Measurements from ENCODE around the gene IQCN.

IQCN gene

GRCh38 chr19:18221815-18222725 is 52.2 kb downstream of the IQCN start:
- WGBS: 84% methylated on average over 23 of the region's 25 CpGs
- Histone ChIP-seq H3K4me2 (ENCODE audit: low read length, poor library complexity, severe bottlenecking) (no peak overlapping the region), H3K4me3 (ENCODE audit: insufficient read depth in 1 of 2, low read depth in 1 of 2, low read length in 2 of 2) (no peak overlapping the region)

GRCh38 chr19:18220632-18221275 is 53.5 kb downstream of the IQCN start:
- Histone ChIP-seq H2AFZ (ENCODE audit: low read depth, low read length) (no peak overlapping the region), H3K27me3 (ENCODE audit: control insufficient read depth in 1 of 2, insufficient read depth in 1 of 2, low read length in 2 of 2) (peaks cover 17 to 38% of the 10 kb centered on the region in 2 experiments), H3K18ac (ENCODE audit: low read depth in 1 of 2, low read length in 2 of 2) (no peak overlapping the region), H3K4me1 (ENCODE audit: control insufficient read depth, insufficient read depth, low read depth, low read length) (peaks cover 19% of the 10 kb centered on the region), H4K8ac (ENCODE audit: low read length) (no peak overlapping the region), H3K36me3 (ENCODE audit: control insufficient read depth in 1 of 2, insufficient read depth in 2 of 2, low read depth in 1 of 2, low read length in 2 of 2) (no peaks in the 10 kb centered on the region), H3K4ac (ENCODE audit: low read depth in 1 of 2, low read length in 2 of 2) (no peak overlapping the region), H4K91ac (ENCODE audit: low read length) (no peak overlapping the region), H2AK5ac (ENCODE audit: low read length, severe bottlenecking) (no peak overlapping the region), H2BK120ac (ENCODE audit: low read depth, low read length) (no peak overlapping the region), H2BK12ac (ENCODE audit: low read length in 2 of 2) (no peak overlapping the region), H3K79me1 (replicated peaks; ENCODE audit: low read length, poor library complexity, severe bottlenecking) (no peaks in the 10 kb centered on the region), H3K4me3 (ENCODE audit: insufficient read depth in 1 of 2, low read depth in 1 of 2, low read length in 2 of 2) (no peak overlapping the region), H3K23ac (ENCODE audit: low read length in 2 of 2) (no peak overlapping the region), H2BK5ac (ENCODE audit: low read depth, low read length, poor library complexity, severe bottlenecking) (no peak overlapping the region), H3K14ac (ENCODE audit: low read length in 2 of 2) (no peak overlapping the region), H2BK15ac (ENCODE audit: low read depth, poor library complexity, severe bottlenecking) (no peak overlapping the region), H3K9ac (ENCODE audit: low read length) (no peak overlapping the region), H3K4me2 (ENCODE audit: low read length, poor library complexity, severe bottlenecking) (no peak overlapping the region), H3K9me3 (ENCODE audit: control insufficient read depth, low read length) (no peaks in the 10 kb centered on the region), H3K27ac (ENCODE audit: low read length, poor library complexity, severe bottlenecking) (no peak overlapping the region)
- DNase-seq: no peak
- 22% methylated on average over 16 of the region's 33 CpGs for WGBS

More at GRCh38 chr19:18221815-18222725, 52.2 kb downstream of the IQCN start:
- no peak overlapping the region for H3K27ac ChIP-seq (ENCODE audit: low read length, poor library complexity, severe bottlenecking)
- no peak overlapping the region for H2BK12ac ChIP-seq (ENCODE audit: low read length in 2 of 2)
- no peak overlapping the region for H3K18ac ChIP-seq (ENCODE audit: low read depth in 1 of 2, low read length in 2 of 2)
- peaks cover 22% of the 10 kb centered on the region for H3K4me1 ChIP-seq (ENCODE audit: control insufficient read depth, insufficient read depth, low read depth, low read length)
- no peak overlapping the region for H2AFZ ChIP-seq (ENCODE audit: low read depth, low read length)
- no peak overlapping the region for H3K23ac ChIP-seq (ENCODE audit: low read length in 2 of 2)
- H3K36me3 ChIP-seq (ENCODE audit: control insufficient read depth in 1 of 2, insufficient read depth in 2 of 2, low read depth in 1 of 2, low read length in 2 of 2): no peaks in the 10 kb centered on the region
- H4K91ac ChIP-seq (ENCODE audit: low read length): no peak overlapping the region
- no peak overlapping the region for H3K9ac ChIP-seq (ENCODE audit: low read length)
- H3K14ac ChIP-seq (ENCODE audit: low read length in 2 of 2): no peak overlapping the region
- no peak overlapping the region for H2BK15ac ChIP-seq (ENCODE audit: low read depth, poor library complexity, severe bottlenecking)
- H2BK120ac ChIP-seq (ENCODE audit: low read depth, low read length): no peak overlapping the region
- no peaks in the 10 kb centered on the region for H3K79me1 ChIP-seq (replicated peaks; ENCODE audit: low read length, poor library complexity, severe bottlenecking)
- no peak overlapping the region for H3K4ac ChIP-seq (ENCODE audit: low read depth in 1 of 2, low read length in 2 of 2)
- DNase-seq: no peak
- H2BK5ac ChIP-seq (ENCODE audit: low read depth, low read length, poor library complexity, severe bottlenecking): no peak overlapping the region
- no peak overlapping the region for H4K8ac ChIP-seq (ENCODE audit: low read length)
- H3K27me3 ChIP-seq (ENCODE audit: control insufficient read depth in 1 of 2, insufficient read depth in 1 of 2, low read length in 2 of 2): peaks cover 27 to 44% of the 10 kb centered on the region in 2 experiments
- no peak overlapping the region for H2AK5ac ChIP-seq (ENCODE audit: low read length, severe bottlenecking)
- H3K9me3 ChIP-seq (ENCODE audit: control insufficient read depth, low read length): no peaks in the 10 kb centered on the region

- Histone ChIP-seq H4K8ac (ENCODE audit: low read length) (no peak overlapping the region), H3K4me1 (ENCODE audit: control insufficient read depth, insufficient read depth, low read depth, low read length) (peaks cover 14% of the 10 kb centered on the region), H2BK15ac (ENCODE audit: low read depth, poor library complexity, severe bottlenecking) (no peak overlapping the region), H3K79me1 (replicated peaks; ENCODE audit: low read length, poor library complexity, severe bottlenecking) (no peaks in the 10 kb centered on the region), H2BK12ac (ENCODE audit: low read length in 2 of 2) (no peak overlapping the region), H3K4me3 (ENCODE audit: insufficient read depth in 1 of 2, low read depth in 1 of 2, low read length in 2 of 2) (no peak overlapping the region), H3K27me3 (ENCODE audit: control insufficient read depth in 1 of 2, insufficient read depth in 1 of 2, low read length in 2 of 2) (peaks cover 10 to 31% of the 10 kb centered on the region in 2 experiments), H3K18ac (ENCODE audit: low read depth in 1 of 2, low read length in 2 of 2) (no peak overlapping the region), H2BK5ac (ENCODE audit: low read depth, low read length, poor library complexity, severe bottlenecking) (no peak overlapping the region), H3K4ac (ENCODE audit: low read depth in 1 of 2, low read length in 2 of 2) (no peak overlapping the region), H3K14ac (ENCODE audit: low read length in 2 of 2) (no peak overlapping the region), H3K9ac (ENCODE audit: low read length) (no peak overlapping the region), H3K27ac (ENCODE audit: low read length, poor library complexity, severe bottlenecking) (no peak overlapping the region), H3K4me2 (ENCODE audit: low read length, poor library complexity, severe bottlenecking) (no peak overlapping the region), H3K36me3 (ENCODE audit: control insufficient read depth in 1 of 2, insufficient read depth in 2 of 2, low read depth in 1 of 2, low read length in 2 of 2) (no peaks in the 10 kb centered on the region), H2AFZ (ENCODE audit: low read depth, low read length) (no peak overlapping the region), H2AK5ac (ENCODE audit: low read length, severe bottlenecking) (no peak overlapping the region), H4K91ac (ENCODE audit: low read length) (no peak overlapping the region), H3K23ac (ENCODE audit: low read length in 2 of 2) (no peak overlapping the region), H2BK120ac (ENCODE audit: low read depth, low read length) (no peak overlapping the region), H3K9me3 (ENCODE audit: control insufficient read depth, low read length) (no peaks in the 10 kb centered on the region)
- DNase-seq: no peak
- WGBS: 86% methylated on average over 28 of the region's 28 CpGs
These were observed 54.2 kb downstream of the IQCN start for GRCh38 chr19:18219911-18220631.

- H3K27ac ChIP-seq (ENCODE audit: low read length, poor library complexity, severe bottlenecking): no peak overlapping the region
- no peak overlapping the region for H2AK5ac ChIP-seq (ENCODE audit: low read length, severe bottlenecking)
- H3K4me3 ChIP-seq (ENCODE audit: insufficient read depth in 1 of 2, low read depth in 1 of 2, low read length in 2 of 2): no peak overlapping the region
- WGBS: 95% methylated on average over 2 of the region's 3 CpGs
- H3K4me2 ChIP-seq (ENCODE audit: low read length, poor library complexity, severe bottlenecking): no peak overlapping the region
- no peak overlapping the region for H2BK12ac ChIP-seq (ENCODE audit: low read length in 2 of 2)
- no peak overlapping the region for H2BK15ac ChIP-seq (ENCODE audit: low read depth, poor library complexity, severe bottlenecking)
- H4K91ac ChIP-seq (ENCODE audit: low read length): no peak overlapping the region
- H2BK120ac ChIP-seq (ENCODE audit: low read depth, low read length): no peak overlapping the region
- no peaks in the 10 kb centered on the region for H3K79me1 ChIP-seq (replicated peaks; ENCODE audit: low read length, poor library complexity, severe bottlenecking)
- H2BK5ac ChIP-seq (ENCODE audit: low read depth, low read length, poor library complexity, severe bottlenecking): no peak overlapping the region
- no peak overlapping the region for H3K9ac ChIP-seq (ENCODE audit: low read length)
- H3K9me3 ChIP-seq (ENCODE audit: control insufficient read depth, low read length): no peaks in the 10 kb centered on the region
- peaks cover 5% of the 10 kb centered on the region for H3K4me1 ChIP-seq (ENCODE audit: control insufficient read depth, insufficient read depth, low read depth, low read length)
- no peak overlapping the region for H4K8ac ChIP-seq (ENCODE audit: low read length)
- H3K36me3 ChIP-seq (ENCODE audit: control insufficient read depth in 1 of 2, insufficient read depth in 2 of 2, low read depth in 1 of 2, low read length in 2 of 2): no peaks in the 10 kb centered on the region
- no peak overlapping the region for H3K18ac ChIP-seq (ENCODE audit: low read depth in 1 of 2, low read length in 2 of 2)
- H2AFZ ChIP-seq (ENCODE audit: low read depth, low read length): no peak overlapping the region
- no peak overlapping the region for H3K4ac ChIP-seq (ENCODE audit: low read depth in 1 of 2, low read length in 2 of 2)
- peak overlapping the region in 1 of 2 experiments; percentile 41 for H3K23ac ChIP-seq (ENCODE audit: low read length in 2 of 2)
- H3K27me3 ChIP-seq (ENCODE audit: control insufficient read depth in 1 of 2, insufficient read depth in 1 of 2, low read length in 2 of 2): peaks cover 6 to 26% of the 10 kb centered on the region in 2 experiments
- no peak overlapping the region for H3K14ac ChIP-seq (ENCODE audit: low read length in 2 of 2)
- DNase-seq: no peak
These were observed 55.7 kb downstream of the IQCN start for GRCh38 chr19:18218600-18218999.

Data from mesenchymal stem cell (in vitro differentiated cells and primary cell).